Inflammatory macrophage treated with lipopolysaccharide for 4 hours (primary cell): ENCODE data around the gene DLGAP1.

Source experiments
- DNase-seq: peaks from one replicate; pipeline ENCODE4 v3.0.0-alpha.2; 2020

DLGAP1 gene

GRCh38 chr18:3649135-3649632 is 805.9 kb downstream of the DLGAP1 start:
- DNase-seq, result no peak

GRCh38 chr18:3648641-3649040 is 806.5 kb downstream of the DLGAP1 start:
- DNase-seq, result no peak

- DNase-seq, result no peak
Observed at GRCh38 chr18:3648200-3648599, 806.9 kb downstream of the DLGAP1 start.

GRCh38 chr18:3647636-3648035 is 807.5 kb downstream of the DLGAP1 start:
- DNase-seq, result no peak

- DNase-seq, result no peak
Observed at GRCh38 chr18:3645384-3646156, 809.5 kb downstream of the DLGAP1 start.

GRCh38 chr18:3634250-3634939 is 820.7 kb downstream of the DLGAP1 start:
- DNase-seq, result no peak

GRCh38 chr18:3631887-3632286 is 823.2 kb downstream of the DLGAP1 start:
- no peak for DNase-seq

GRCh38 chr18:3626929-3627458 is 828.1 kb downstream of the DLGAP1 start:
- no peak for DNase-seq

GRCh38 chr18:3625742-3626091 is 829.4 kb downstream of the DLGAP1 start:
- no peak for DNase-seq

GRCh38 chr18:3624935-3625741 is 830.0 kb downstream of the DLGAP1 start:
- DNase-seq, result peak; percentile 89

GRCh38 chr18:3624546-3624934 is 830.6 kb downstream of the DLGAP1 start:
- DNase-seq, result no peak

- peak; percentile 71 for DNase-seq
Observed at GRCh38 chr18:3623769-3624545, 831.1 kb downstream of the DLGAP1 start.

- no peak for DNase-seq
Observed at GRCh38 chr18:3620146-3621119, 834.7 kb downstream of the DLGAP1 start.

- no peak for DNase-seq
Observed at GRCh38 chr18:3619746-3620145, 835.4 kb downstream of the DLGAP1 start.

- no peak for DNase-seq
Observed at GRCh38 chr18:3619222-3619621, 835.9 kb downstream of the DLGAP1 start.

- no peak for DNase-seq
Observed at GRCh38 chr18:3616744-3617143, 838.4 kb downstream of the DLGAP1 start.

- no peak for DNase-seq
Observed at GRCh38 chr18:3616142-3616541, 839.0 kb downstream of the DLGAP1 start.

GRCh38 chr18:3615374-3615985 is 839.6 kb downstream of the DLGAP1 start:
- no peak for DNase-seq

- DNase-seq, result peak; percentile 33
Observed at GRCh38 chr18:3612315-3612714, 842.8 kb downstream of the DLGAP1 start.

- no peak for DNase-seq
Observed at GRCh38 chr18:3611313-3612090, 843.6 kb downstream of the DLGAP1 start.
